Osteocyte (in vitro differentiated cells): ENCODE measurements around the gene GRIK5. TPM values are rescaled to one million over a fixed set of nuclear protein-coding genes. Genes with fewer than 3 reads are reported as not detected.
"Not testable (repeated sequence)": the region's sequence is repeated elsewhere in the genome, so short reads cannot be mapped to it uniquely, and the experiment has no call there.

Experiments
- DNase-seq: peaks from one replicate; pipeline ENCODE4 v3.0.0; 2021; ENCODE audit warnings: mixed read lengths; ENCODE audit not compliant: unreplicated experiment; ENCODE audit errors: extremely low spot score
- H3K27ac Mint-ChIP-seq: one replicate; pipeline ENCODE4 v1.8.0; 2021; ENCODE audit warnings: mild to moderate bottlenecking, mixed read lengths; ENCODE audit not compliant: unreplicated experiment
- H3K27me3 Mint-ChIP-seq: one replicate; pipeline ENCODE4 v1.8.0; 2021; ENCODE audit warnings: mixed read lengths; ENCODE audit not compliant: unreplicated experiment
- H3K36me3 Mint-ChIP-seq: one replicate; pipeline ENCODE4 v1.8.0; 2021; ENCODE audit warnings: mixed read lengths; ENCODE audit not compliant: unreplicated experiment
- H3K4me1 Mint-ChIP-seq: one replicate; pipeline ENCODE4 v1.8.0; 2021; ENCODE audit warnings: mixed read lengths; ENCODE audit not compliant: unreplicated experiment
- H3K4me3 Mint-ChIP-seq: one replicate; pipeline ENCODE4 v1.8.0; 2021; ENCODE audit warnings: mild to moderate bottlenecking, moderate library complexity, mixed read lengths; ENCODE audit not compliant: unreplicated experiment
- H3K9me3 Mint-ChIP-seq: one replicate; pipeline ENCODE4 v1.8.0; 2021; ENCODE audit warnings: mixed read lengths; ENCODE audit not compliant: unreplicated experiment
- CTCF ChIP-seq: fragments of 200-600 bp; sonication (generic); IDR thresholded peaks from 2 replicates; pipeline ENCODE4 v1.5.0; 2021; ENCODE audit warnings: antibody characterized with exemption, mild to moderate bottlenecking, moderate library complexity
- total RNA-seq: library from RNA; stranded (reverse); gene quantifications from 2 replicates; pipeline ENCODE4 v1.2.1, GENCODE V29; 2021

Gene GRIK5
- total RNA-seq, 1 donor from 2014 or later: 0.38 TPM

DNA sequence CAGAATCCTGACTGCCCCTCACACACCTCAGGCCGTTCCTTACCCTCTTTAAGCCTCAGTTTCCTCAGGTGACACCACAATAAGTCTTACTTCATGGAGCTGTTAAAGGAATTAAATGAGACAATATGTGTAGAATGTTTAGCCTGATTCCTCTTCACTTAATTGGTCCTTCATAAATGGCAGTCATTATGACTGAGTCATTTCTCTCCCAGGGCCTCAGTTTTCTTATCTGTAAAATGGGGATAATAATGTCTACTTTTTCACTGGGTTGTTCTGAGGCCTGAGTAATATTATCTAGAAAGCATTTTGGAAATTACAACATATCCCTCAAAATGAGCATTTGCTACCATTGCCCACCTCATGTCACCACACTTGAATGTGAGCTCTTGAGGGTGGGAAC lies 40.7 kb upstream of the GRIK5 start:
- no peak for DNase-seq
- no peak for TF ChIP-seq CTCF
- H3K27me3 Mint-ChIP-seq: peaks cover 1% of the 10 kb centered on the region
- H3K27ac Mint-ChIP-seq: no peak overlapping the region
- H3K4me1 Mint-ChIP-seq: peaks cover 50% of the 10 kb centered on the region
- H3K9me3 Mint-ChIP-seq: no peaks in the 10 kb centered on the region
- no peaks in the 10 kb centered on the region for H3K36me3 Mint-ChIP-seq
- H3K4me3 Mint-ChIP-seq: no peak overlapping the region

DNA sequence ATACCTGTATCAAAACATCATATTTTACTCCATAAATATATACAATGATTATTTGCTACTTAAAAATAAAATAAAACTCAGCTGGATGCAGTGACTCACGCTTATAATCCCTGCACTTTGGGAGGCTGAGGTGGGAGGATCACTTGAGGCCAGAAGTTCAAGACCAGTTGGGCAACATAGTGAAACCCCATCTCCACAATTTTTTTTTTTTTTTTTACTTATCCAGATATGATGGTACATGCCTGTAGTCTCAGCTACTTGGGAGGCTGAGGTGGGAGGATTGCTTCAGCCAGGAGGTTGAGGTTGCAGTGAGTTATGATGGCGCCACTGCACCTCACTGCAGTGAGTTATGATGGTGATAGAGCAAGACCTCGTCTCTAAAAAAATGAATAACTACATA lies 39.9 kb upstream of the GRIK5 start:
- no peak for DNase-seq
- peaks cover 5% of the 10 kb centered on the region for H3K27me3 Mint-ChIP-seq
- H3K27ac Mint-ChIP-seq: no peak overlapping the region
- peaks cover 47% of the 10 kb centered on the region for H3K4me1 Mint-ChIP-seq
- H3K9me3 Mint-ChIP-seq: no peaks in the 10 kb centered on the region
- no peak for TF ChIP-seq CTCF
- H3K36me3 Mint-ChIP-seq: no peaks in the 10 kb centered on the region
- no peak overlapping the region for H3K4me3 Mint-ChIP-seq

DNA sequence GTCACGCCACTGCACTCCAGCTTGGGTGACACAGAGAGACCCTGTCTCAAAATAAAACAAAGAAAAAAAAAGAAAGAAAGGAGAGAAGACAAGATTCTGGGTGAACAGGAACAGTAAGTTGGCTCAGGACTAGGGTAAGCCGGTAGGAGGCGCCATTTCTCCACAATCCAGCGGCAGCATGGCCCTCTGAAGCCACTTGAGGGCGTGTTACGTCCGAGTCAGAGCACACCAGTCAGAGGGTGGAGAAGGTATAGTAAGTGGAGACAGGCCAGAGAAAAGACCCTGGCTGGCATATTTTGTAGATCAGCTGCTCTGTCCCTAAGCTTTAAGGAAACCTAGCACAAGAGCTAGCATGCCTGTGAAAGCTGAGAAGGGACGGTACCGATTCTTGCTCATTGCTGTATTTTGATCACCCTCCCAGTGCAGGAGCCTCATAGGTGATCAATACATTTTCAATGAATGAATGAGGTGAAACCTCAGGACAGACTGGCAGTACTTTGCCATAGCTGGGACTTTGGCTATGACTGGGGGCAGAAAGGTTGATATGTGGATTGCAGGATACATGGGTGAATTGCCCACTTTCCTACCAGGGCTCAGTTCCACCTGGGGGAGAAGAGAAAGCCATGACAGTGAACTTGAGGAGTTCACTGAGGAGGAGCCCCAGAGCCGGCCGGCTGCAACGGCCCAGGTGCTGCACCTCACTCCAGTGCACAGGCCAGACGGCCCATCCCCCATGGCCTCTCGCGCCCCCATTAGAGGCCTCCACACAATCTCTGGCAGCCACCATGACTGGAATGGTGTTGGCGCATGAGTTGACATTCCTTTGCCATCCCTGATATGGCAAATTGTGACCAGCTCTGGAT lies 38.8 kb upstream of the GRIK5 start:
- peak; percentile 100 for TF ChIP-seq CTCF
- no peak overlapping the region for H3K4me3 Mint-ChIP-seq
- no peaks in the 10 kb centered on the region for H3K9me3 Mint-ChIP-seq
- peak; percentile 93 for DNase-seq
- no peak overlapping the region for H3K27ac Mint-ChIP-seq
- H3K36me3 Mint-ChIP-seq: no peaks in the 10 kb centered on the region
- H3K4me1 Mint-ChIP-seq: peaks cover 37% of the 10 kb centered on the region
- peaks cover 5% of the 10 kb centered on the region for H3K27me3 Mint-ChIP-seq

DNA sequence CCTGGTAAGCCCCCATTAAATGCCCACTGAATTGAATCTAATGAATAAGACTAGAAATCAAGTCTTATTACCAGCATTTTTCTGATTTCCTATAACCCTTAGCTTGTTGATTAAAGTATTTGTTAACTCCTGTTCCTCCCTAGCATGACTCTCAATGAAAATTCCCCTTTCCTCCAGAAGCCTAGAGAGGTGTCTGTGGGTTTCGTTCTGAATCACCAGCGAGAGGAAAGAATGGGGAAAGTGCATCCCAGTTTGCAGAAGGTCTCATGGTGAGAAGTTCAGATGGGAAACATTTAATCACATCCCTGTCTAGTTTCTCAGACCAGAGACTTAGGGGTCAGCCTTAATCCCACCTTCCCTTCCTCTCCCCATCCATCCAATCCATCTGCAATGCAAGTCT lies 35.4 kb upstream of the GRIK5 start:
- TF ChIP-seq CTCF: no peak
- Mint-ChIP-seq H3K27me3 (peaks cover 5% of the 10 kb centered on the region), H3K4me3 (no peak overlapping the region), H3K9me3 (no peaks in the 10 kb centered on the region), H3K36me3 (no peaks in the 10 kb centered on the region), H3K4me1 (peaks cover 5% of the 10 kb centered on the region), H3K27ac (no peak overlapping the region)
- DNase-seq: no peak

DNA sequence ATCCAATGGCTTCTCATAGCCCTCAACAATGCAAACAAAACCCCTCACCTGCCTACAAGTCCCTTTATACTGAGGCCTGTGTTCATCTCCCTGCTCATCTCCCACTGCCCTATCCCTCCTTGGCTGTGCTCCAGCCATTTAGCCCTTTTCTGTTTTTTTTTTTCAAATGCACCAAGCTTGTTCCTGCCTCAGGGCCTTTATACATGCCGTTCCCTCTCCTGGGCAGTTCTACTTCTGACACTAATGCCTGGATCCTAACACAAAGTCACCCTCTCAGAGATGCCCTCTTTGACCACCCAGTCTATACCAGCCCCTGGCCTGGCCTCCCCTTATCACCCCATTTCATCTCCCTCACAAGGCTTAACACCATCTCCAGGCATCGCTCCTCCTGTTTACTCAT lies 32.9 kb upstream of the GRIK5 start:
- no peaks in the 10 kb centered on the region for H3K4me1 Mint-ChIP-seq
- TF ChIP-seq CTCF: no peak
- no peaks in the 10 kb centered on the region for H3K36me3 Mint-ChIP-seq
- H3K27ac Mint-ChIP-seq: no peak overlapping the region
- H3K27me3 Mint-ChIP-seq: peaks cover 5% of the 10 kb centered on the region
- DNase-seq: no peak
- H3K9me3 Mint-ChIP-seq: no peaks in the 10 kb centered on the region
- no peak overlapping the region for H3K4me3 Mint-ChIP-seq

DNA sequence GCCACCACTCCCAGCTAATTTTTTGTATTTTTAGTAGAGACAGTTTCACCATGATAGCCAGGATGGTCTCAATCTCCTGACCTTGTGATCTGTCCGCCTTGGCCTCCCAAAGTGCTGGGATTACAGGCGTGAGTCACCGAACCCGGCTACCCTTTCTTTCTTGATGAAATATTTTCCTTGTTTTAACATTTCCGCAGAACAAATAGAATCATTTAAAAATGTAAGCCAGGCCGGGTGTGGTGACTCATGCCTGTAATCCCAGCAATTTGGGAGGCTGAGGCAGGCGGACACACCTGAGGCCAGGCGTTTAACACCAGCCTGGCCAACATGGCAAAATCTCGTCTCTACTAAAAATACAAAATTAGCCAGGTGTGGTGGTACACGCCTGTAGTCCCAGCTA lies 30.2 kb upstream of the GRIK5 start:
- H3K4me3 Mint-ChIP-seq, H3K27ac Mint-ChIP-seq, DNase-seq, H3K9me3 Mint-ChIP-seq, H3K36me3 Mint-ChIP-seq, H3K27me3 Mint-ChIP-seq, H3K4me1 Mint-ChIP-seq: not testable (repeated sequence)
